ENCODE data around the gene VAV3.

VAV3 gene

DNA sequence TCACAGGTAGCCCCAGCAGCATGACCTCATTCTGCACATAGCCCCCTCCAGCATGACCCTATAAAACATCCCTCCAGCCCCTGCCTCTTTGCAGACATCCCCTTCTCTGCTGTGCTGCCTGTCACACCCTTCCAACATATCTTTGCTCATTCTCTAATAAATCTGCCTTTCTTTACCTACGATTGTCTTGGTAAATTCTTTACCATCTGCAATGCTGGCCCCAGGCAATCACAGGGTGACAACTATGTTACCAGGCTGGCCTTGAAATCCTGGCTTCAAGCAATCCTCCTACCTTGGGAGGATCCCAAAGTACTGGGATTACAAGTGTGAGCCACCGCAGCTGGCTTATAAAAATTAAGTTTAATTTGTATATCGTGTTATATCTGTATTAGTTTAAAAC, 134.5 kb downstream of the VAV3 start:
- no peak for DNase-seq

DNA sequence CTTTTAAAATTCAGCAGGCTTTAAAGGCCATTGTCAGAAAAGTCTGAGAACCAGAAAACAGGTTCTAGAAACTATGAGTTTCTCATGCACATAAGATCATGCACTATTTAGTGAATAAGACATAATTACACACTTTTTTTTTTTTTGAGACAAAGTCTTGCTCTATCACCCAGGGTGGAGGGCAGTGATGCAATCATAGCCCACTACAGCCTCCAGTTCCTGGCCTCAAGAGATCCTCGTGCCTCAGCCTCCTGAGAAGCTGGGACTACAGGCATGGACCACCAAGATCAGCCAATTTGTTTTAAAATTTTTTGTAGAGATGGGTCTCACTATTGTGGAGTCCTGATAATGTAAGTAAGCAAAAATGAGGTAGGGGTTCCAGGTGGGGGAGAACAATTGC, 134.9 kb downstream of the VAV3 start:
- no peak for DNase-seq

DNA sequence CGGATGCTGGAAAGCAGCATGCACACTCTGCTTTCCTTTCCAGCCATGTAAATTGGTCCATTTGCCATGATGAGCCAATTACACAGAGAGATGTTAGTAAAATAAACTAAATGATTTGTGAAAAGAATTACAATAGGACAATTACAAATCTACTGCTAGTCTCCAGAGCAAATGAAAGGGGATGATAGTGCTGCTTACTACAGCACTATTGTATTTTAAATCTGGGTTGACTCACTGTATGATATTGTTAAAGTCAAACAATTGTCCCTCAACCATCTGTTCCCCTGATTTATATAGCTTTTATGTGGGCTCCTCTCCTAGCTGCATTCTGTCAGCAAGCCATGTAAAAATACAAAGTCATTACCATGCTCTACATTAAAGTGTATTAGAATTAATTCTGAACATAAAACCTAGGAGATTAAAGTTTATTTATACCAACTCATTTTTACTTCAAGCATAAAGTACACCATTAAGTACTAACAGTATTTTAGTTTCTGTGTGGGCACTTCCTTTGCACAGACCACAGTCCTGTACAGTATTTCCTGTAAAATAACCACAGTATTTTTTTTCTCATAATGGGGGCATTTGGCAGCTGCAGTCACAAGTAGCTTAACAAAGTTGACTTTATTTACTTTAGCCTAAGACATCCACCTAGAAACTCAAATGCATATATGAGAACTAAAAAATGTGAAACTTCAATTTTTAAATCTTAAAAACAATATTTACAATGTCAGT, 135.8 kb downstream of the VAV3 start:
- no peak for DNase-seq

DNA sequence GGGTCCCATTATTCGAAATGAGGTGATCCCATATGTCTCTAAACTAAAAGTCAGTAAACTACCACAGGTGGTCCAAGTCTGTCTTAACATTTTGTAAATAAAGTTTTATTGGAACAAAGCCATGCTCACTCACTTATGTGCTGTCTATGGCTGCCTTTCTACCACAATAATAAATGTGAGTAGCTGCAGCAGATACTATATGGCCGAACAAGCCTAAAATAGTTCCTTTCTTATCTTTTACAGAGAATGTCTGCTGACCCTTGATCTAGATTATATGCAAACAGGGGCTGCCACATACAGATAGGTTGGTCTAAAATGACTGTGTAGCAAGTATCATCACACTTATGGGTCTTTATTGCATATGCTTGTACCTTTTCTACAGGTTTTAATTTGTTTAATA, 140.0 kb downstream of the VAV3 start:
- DNase-seq: no peak

DNA sequence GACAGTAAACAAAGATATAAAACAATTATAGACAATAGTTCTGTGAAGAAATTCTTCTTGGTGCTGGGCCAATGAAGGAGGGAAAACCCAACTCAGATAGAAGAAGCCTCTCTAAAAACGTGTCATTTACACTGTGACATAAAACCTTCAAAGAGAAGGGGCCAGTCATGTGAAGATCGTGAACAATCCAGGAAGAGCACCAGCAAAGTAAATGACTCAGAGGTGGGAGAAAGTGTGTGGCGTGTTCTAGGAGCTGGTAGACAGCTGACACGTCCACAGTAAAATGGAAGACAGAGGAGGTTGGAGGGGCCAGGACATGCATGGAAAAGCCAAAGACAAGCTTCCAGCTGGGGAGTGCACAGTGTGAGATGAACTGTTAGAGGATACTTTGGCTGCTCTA, 143.6 kb downstream of the VAV3 start:
- DNase-seq: no peak

DNA sequence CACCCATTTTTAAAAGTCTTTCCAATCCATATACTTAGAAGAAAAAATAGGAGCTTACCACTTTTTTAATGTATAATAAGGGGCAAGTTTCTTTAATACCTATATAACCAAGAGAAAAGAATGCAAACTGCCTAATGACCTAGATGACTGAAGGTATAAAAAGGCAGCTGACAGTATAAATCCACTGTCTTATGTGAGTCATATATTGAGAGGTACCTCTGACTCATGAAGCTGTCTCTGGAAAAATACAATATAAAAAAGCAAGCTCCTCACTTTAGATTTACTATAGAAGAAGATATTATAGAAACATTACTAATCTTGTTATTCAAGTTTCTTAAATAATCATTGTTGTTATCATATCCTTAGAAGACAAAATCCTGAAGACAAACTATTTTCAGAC, 144.2 kb downstream of the VAV3 start:
- no peak for DNase-seq

DNA sequence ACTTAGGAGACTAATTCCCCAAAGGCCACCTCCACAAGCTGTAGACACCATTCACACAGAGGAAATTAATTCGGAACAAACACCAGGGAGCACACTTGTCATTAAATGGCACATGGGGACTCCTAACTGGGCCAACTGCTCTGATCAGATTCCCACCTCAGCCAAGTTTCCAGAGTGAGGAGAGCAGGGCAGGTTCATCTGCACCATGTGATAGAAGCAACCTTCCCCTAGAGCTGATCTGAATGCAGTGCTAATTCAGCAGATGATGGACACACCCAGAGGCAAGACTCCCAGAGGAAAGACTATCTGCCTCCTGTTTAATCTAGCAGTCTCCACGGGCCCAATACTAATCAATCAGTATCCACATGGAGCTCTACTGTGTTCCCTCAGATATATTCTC, 147.0 kb downstream of the VAV3 start:
- DNase-seq: no peak

DNA sequence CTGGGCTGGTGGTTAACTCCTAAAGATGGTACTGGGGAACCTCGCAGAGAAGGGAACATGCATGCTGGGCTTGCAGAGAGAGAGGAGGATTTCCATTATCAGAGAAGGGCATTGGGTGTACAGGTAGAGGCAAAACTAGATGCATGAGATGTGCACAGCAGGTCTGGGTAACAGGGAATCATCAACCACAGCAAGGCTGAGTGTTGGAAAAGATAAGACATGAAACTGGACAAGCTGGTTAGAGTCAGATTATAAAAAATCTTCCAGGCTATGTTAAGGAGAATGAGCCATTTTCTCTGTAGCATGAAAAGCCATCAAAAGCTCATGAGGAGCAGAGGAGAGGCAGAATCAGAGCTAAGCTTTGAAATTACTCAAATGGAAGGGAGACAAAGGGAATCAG, 147.8 kb downstream of the VAV3 start:
- DNase-seq: no peak

DNA sequence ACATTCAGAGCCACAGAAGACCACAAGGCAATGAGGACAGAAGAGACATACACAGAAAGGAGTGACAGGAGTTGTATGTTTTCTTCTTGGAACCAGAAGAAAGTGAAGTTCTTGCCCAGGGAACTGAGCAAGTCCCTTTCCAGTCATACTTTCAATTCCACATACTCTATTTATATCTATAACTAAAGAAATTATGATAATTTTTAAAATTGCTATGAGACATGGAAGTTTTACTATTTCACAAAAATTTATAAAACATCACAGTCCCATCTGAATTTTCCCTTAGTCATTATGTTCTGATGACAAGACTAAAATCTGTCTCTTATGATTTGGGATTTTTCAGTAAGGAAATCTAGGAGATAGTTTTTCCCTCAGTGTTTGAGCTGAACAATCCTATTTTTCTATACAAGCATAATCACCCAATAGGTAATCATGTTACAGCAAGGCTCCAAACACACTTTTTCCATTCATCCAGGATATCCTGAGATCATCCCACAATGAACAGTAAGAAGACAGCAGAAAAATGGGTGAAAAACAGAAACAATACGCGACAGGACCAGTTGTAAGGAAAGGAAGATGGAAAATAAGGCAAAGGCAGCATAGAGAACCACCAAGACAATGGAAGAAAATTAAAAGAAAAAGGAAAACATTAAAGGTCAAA, 154.6 kb downstream of the VAV3 start:
- no peak for DNase-seq

DNA sequence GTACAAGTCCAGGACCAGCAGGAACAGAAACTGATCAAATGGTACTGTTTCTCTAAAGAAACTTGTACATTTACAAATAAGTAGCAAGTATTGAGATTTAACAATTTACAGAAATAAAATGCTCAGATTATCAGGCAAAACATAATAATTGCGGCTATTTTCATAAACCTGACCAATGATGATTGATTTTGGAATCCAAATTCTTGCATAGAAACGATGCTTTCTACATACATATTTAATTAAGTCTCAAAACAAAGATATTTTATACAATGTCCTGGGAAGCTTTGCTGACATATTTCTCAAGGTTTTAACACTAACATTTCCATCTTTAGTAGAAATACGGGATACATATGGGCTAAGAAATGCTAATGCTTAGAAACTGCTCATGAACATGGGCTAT, 157.1 kb downstream of the VAV3 start:
- no peak for DNase-seq

DNA sequence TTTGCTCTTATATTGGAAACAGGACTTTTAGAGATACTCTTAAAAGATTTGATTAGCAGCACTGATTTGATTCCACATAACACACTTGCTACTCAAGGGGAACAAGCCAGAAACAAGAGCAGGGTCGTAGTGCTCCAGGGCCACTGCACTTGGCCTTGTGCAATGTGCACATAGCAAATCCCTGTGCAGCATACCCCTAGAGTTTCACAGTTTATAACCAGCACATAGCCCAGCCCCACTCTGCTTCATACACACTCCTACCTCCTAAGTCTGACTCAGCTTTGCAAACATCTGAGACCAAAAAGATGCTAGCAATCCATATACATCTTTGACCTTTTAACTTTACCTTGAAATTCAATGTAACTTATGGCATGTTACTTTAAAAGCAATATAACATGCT, 157.6 kb downstream of the VAV3 start:
- no peak for DNase-seq

DNA sequence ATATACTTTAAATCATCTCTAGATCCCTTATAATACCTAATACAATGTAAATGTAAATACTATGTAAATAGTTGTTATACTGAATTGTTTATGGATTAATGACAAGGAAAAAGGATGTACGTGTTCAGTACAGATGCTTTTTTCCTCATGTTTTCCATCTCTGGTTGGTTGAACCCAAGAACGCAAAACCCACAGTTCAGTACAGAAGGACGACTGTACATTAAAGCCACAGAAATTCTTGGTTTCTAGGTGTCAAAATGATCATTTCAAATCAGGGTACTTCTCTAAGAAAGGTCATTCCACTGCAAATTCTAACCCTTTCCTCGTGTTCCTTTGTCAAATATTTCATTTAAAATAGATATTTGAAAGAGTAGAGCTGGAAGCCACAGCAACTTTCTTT, 158.1 kb downstream of the VAV3 start:
- no peak for DNase-seq

DNA sequence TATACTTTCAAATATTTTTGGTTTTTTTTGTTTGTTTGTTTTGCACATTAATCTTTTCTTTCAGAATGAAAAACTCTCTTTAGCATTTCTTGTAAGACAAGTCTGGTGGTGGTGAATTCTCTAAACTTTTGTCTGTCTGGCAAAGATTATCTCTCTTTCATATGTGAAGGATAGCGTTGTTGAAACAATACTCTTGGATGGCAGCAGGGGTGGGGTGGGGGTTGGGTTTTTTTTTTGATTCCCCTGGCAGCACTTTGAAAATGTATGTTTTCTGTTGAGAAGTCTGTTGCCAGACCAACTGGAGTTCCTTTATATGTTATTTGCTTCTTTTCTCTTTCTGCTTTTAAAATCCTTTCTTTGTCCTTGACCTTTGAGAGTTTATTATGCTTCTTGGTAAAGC, 160.2 kb downstream of the VAV3 start:
- DNase-seq: no peak

DNA sequence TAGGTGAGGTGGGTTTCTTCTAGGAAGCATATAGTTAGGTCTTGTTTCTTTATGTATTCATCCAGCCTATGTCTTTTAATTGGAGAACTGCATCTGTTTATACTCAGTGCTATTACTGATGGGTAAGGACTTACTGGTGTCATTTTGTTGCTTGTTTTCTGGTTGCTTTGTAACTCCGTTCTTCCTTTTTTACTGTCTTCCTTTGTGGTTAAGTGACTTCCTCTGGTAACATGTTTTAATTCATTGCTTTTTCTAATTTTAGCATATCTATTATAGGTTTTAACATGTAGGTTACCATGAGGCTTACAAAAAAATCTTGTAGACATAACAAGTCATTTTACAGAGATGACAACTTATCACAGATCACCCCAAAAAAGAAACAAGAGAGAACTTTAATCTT, 160.8 kb downstream of the VAV3 start:
- no peak for DNase-seq

DNA sequence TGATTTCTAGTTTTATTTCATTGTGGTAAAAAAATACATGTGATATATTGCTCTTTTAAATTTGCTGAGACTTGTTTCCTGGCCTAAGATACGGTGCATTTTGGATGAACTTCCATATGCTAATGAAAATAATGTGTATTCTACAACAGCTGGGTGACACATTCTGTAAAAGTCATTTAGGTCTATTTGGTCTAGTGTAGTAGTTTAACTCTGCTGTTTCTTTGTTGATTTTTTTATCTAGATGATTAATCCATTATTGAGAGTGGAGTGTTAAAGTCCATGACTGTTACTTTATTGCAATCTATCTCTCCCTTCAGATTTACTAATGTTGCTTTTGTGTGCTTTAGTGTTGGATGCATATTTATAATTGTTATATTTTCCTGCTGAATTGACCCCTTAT, 161.4 kb downstream of the VAV3 start:
- no peak for DNase-seq

DNA sequence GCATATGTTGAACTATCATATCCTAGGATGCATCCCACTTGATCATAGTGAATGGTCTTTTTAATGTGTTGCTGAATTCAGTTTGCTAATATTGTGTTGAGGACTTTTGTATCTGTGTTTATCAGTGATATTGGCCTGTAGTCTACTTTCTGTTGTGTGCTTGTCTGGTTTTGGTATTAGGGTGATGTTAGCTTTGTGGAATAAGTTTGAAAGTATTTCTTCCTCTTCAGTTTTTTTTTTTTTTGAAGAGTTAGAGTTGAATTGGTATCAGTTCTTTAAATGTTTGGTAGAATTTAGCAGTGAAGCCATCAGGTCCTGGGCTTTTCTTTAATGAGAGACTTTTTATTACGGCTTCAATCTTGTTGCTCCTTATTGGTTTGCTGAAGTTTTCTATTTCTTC, 162.3 kb downstream of the VAV3 start:
- no peak for DNase-seq

DNA sequence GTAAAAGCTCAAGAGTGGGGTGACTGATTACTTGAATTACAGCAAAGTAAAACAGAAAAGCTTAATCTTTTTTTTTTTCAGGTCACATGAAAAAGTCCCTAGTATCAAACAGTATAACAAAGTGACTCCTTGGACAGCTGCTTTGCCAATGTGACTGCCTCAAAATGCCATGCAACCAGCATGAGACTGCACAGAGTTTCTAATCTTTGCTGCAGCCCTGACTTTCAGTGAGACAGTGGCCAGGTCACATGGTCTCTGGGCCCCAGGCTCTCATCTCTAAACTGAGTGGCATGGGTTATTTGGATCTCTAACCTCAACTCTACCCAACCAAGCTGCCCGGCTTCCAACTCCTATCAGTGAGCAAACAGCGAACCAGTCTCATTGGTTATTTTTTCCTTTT, 169.0 kb downstream of the VAV3 start:
- DNase-seq: no peak

DNA sequence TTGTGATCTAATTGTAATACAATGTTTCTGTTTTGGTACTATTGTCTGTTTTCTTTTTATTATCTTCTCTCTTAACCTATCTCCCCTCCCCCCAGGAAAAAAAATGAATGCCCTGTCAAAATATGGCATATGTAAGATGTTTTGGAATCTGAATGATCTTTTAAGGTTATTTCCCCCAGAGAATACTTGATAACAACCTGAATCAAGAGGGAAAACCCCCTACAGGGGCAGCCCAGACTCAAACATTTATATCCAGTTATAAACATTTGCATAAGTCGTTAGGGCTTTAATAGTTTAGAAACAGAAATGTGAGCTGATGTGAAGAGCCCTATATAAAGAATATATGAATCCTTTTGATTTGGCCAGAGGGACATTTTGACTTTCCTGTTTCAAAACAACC, 169.5 kb downstream of the VAV3 start:
- DNase-seq: no peak

DNA sequence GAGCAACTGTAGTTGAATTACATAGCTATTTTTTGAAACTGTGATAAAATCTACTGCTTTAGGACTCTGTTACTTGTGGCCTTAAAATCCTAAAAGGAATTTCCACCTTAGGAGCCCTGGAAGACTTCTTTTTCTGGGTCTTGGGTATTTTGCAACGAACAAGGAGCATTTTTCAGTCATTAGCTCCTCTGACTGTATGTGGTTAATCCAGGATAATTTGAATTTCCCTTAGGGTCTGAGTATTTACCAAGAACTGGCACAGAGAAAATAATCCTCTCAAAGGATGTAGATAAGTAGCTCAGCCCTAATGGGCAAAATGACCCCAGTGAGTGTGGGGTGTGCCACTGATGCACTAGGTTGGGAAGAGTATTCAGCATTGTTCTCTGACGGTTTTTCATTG, 170.4 kb downstream of the VAV3 start:
- DNase-seq: no peak

DNA sequence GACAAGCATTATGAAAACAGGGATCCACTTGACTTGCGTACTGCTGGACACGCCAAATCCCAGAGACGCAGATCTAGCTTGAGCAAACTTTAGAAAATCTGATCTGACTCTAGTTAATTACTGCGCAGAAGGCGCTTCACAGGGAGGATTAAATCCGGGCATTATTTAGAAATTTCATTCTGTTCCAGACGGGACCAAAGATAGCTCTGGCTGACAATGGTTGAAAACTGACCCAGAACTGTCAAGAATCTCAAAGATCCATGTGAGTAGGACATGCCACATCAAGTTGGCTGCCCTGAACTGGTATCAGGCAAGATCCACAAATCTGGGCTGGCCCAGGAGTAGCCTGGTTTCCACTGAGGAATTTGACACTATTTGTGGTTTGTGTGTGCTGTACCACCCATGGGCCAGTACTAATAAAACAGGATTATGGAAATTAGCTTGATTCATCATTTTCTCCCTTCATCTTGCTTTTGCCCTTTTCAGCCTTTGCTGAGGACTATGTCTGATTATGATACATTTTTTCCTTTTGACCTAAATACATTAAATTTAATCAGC, 171.0 kb downstream of the VAV3 start:
- DNase-seq: no peak

DNA sequence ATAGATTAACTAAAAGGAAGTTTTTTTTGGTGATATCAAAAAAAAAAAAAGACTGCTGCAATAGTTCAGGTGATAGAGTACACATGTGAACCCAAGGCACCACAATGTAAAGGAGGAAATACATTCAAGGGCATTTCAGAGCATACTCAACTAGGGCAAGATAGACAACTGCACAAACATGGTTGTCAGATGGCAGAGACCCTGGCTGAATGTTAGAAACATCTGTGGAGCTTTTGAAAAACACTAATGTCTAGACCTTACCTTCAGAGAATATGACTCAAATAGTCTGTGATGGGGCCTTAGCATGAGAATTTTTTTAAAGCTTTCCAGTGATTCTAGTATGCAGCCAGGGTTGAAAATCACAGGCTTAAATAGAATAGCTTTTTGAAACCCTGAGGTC, 173.6 kb downstream of the VAV3 start:
- DNase-seq: no peak

DNA sequence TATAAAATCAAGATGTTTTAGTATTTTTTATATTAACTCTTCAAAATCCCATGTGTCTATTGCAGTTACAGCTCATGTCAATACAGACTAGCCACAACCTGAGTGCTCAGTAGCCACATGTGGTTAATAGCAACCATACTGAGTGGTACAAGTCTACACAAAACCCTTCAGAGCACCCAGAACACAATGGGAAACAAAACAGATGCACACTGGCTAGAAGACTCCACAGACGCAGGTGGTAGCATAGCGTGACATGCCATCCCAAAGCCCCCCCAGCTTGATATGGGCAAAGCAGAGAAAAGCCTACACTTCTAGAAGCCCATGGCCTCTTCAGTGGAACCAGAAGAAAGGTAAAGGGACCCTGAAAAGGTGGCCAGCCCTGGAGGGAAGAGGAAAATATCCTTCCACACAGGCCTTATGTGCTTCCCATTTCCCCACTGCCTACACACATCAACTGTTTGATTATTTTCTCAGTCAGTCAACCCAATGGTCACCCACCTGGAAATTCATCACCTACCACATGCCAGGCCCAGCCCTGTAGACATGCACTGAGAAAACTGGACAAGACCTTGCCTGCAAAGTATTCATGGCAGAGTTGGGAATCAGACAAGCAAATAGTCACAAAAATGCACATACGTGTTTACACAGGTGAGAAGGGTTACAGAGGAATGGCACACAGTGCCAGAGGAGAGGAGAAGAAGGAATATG, 175.0 kb downstream of the VAV3 start:
- no peak for DNase-seq

DNA sequence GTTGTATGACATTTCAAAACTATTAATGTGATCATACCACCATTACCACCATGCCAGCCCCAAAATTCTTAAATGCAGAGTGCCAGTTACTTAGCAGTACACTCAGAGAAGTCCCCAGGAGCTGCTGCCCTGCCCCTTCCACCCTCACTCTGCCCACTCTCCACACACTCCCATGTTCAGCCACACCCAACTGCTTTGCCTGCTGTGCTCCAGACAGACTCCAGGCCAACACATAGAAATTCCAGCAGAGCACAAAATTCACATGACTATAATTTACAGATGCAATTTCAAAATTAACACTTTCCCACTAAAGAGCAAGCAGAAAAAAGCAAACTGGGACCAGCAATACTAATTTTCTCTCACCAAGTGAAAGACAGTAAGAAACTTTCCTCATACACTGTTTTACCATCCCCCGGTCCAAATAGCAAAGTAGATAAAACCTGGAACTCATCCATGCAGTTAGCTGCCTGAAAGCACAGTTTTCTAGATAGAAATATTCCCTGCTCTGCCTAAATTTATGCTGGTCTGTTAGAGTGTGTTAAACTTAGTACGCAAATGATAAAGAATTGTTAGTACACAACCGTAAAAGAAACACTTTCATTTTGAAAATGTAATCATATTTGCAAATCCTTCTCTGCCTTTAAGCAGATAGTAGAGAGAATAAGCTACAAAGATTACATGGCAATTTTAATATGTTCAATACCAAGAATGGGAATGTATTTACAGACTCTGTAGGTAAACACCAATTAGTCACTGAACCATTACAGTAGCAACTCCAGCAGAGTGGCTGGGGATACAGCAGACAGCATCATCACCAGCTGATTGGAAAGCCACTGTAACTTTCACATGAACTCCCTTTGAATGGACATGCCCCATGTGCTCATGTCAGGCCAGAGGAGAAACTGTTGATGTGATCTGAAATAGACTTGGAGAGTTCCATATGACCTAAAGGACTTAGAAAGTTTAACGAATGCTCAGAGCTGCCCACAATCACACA, 176.5 kb downstream of the VAV3 start:
- no peak for DNase-seq
